NCI-H1048 (cell line): ENCODE data around the gene CFAP70.
A peak's percentile ranks its signal among the peaks of the same experiment; 100 is the strongest.
"Not testable (repeated sequence)": the region's sequence is repeated elsewhere in the genome, so short reads cannot be mapped to it uniquely, and the experiment has no call there.

Source experiments
- DNase-seq: peaks from one replicate; lab custom pipeline; 2025; lab: John Stamatoyannopoulos, UW

CFAP70 gene

DNA sequence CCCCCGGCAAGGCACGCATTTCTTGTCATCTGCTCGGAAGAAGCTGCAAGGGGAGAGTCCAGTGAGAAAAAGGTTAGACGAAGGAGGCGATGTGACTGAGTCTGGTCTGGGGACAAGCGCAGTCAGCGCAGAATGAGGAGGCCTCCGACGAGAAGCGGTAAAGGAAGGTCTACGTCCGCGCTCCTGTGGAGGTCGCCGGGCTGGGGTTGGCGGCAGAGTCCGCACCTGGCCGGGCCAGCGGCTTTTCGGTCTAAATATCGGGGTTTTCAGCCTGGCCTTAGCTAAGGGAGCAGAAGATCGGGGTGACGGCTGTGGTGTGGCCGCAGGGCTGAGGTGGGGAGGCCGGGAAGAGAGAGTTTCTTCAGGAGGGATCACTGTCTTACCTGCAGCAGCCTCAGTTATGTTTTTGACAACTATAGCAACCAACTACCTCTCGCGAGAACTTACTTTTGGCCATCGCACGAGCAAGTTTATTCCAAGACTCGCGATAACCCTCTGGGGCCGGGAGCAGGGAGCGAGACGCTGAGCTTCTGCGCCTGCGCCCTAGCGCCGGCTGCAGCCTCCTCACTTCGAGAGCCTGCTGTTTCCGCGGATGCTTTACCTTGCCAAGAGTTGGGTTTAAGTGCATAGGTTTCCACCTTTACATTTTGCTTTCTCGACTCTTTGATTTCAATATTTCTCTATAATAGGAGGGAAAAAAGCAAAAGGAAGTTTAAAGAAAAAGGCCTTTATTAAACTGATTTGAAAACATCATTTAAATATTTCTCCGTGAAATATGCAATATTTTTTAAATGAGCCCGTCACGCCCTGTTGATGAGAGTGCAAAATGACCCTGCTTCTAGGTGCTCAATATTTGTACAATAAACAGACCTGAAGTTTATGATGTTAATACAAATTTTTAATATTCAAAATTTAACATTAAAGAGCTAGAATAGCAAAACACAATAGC is at the start of gene CFAP70:
Gene CFAP70, minus strand, starts transcription at position 534 of the 949 bp plus-strand sequence. CDS start 4,068 bp downstream, outside the sequence.
- DNase-seq: peak; percentile 72

GRCh38 chr10:73408061-73408460 is 49.4 kb upstream of the CFAP70 start:
- no peak for DNase-seq

- DNase-seq: no peak
Observed at GRCh38 chr10:73407495-73407894, 48.8 kb upstream of the CFAP70 start.

DNA sequence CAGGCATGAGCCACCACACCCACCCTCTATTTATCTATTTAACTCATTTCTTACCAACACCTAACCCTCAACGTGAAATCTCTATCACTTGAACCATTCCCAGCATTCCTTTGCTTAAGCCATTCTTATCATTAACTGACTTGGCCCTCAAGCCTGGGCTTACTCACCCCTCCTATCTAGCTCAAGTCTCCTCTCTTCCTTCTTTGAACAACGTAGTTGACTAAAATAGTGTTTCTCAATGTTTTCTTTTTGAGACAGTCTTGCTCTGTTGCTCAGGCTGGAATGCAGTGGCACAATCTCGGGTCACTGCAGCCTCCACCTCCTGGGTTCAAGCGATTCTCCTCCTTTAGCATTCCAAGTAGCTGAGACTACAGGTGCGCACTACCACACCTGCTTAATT is 48.2 kb upstream of the CFAP70 start:
- no peak for DNase-seq

DNA sequence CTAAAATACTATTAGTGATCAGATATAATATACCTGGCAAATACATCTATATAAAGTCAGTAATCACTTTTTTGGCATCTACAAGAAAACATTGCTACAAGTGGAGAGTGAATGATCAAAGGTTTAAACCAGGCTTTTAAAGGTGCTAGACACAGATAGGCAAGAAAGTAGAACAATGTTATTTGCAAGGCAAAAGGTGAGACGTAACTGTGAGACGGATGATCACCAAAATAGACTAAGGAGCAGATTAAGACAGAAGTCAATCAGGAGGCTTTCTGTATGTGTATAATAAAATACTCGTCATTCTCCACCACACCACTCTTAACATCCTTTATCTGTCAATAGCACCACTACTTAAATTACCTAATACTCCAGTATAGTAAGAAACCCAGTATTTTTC is 46.9 kb upstream of the CFAP70 start:
- DNase-seq: no peak

GRCh38 chr10:73404690-73405089 is 46.0 kb upstream of the CFAP70 start:
- no peak for DNase-seq

DNA sequence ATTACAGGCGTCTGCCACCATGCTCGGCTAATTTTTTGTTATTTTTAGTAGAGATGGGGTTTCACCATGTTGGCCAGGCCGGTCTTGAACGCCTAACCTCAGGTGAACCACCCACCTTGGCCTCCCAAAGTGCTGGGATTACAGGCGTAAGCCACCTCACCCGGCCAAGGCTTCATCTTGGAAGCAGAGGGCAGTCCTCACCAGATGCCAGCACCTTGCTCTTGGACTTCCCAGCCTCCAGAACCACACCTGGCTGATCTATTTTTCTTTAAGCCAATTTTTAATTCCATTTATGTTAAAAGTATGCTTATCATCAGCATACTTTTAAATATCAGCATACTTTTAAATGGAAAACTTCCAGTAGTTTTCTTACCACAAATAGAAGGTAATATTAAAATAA is 43.0 kb upstream of the CFAP70 start:
- DNase-seq: no peak

GRCh38 chr10:73399063-73399462 is 40.4 kb upstream of the CFAP70 start:
- no peak for DNase-seq

DNA sequence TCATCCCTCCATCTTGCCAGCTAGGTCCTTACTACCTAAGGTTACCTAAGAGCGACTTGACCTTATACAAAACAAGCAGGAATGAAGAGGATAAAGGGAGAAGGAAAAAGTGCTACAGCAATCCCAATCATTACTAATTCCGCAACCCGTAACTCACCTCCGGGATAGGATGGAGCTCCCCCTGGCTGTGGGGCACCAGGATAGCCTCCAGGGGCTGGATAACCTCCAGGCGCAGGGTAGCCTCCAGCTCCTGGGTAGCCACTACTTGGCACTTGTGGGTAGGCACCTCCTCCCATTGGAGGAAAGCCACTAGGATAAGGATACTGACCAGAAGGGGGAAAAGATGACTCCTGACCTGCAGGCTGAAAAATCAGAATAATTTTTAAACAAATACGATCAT is 39.4 kb upstream of the CFAP70 start:
- no peak for DNase-seq

GRCh38 chr10:73394325-73394724 is 35.7 kb upstream of the CFAP70 start:
- not testable (repeated sequence) for DNase-seq

DNA sequence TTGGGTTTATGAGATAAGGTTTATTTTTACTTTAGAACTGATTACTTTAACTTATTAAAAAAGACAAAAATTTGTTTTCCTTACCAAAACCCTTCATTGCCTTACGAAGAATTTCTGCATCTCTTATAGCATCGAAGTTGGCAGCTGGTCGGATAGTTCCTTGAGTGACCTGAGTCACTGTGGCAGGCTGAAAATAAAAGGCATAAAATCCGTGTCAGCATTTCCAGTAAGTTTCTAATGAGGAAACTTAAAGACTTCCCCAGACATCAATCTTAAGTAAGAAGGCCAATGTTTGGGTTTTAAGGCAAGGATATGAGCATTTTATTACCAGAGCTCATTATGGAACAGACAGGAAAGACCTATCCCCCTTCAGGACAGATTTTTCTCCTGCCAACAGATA is 29.6 kb upstream of the CFAP70 start:
- no peak for DNase-seq

DNA sequence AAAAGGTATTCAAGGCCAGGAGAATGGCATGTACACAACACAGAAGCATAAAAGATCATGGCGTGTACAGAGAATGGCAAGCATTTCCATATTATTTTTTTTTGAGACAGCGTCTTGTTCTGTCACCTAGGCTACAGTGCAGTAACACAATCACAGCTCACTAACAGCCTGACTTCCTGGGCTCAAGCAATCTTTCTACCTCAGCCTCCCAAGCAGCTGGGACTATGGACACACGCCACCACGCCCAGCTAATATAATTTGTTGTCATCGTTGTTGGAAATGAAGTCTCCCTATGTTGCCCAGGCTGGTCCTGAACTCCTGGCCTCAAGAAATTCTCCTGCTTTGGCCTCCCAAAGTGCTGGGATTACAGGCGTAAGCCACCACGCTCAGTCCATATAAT is 27.9 kb upstream of the CFAP70 start:
- no peak for DNase-seq

DNA sequence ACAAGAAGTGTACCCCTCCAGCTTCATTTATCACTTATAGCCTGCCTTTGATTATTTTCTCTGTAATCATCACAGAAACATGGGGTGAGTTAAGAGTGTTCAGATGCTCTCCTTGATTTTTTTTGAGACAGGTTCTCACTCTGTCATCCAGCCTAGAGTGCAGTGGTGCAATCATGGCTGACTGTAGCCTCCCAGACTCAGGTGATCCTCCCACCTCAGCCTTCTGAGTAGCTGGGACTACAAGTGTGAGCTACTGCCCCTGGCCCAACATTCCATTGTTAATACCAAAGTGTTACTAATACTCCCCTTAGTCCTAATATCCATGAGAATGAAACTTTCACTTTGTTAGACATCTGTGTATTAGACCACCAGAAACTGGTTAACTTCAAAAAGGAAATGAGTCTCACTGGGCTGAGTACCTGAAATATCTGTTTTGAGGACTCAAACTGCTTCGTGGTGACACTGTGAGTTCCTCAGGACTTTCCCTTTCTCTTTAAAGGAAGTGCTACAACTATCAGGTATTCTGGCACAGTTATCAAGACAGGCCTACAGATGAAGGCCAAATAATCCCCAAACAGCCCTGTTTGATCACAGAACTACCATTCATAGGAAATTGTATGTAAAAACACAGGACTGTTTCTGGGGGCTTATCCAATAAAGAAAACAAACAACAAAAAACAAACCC is 20.5 kb upstream of the CFAP70 start:
- DNase-seq: no peak

DNA sequence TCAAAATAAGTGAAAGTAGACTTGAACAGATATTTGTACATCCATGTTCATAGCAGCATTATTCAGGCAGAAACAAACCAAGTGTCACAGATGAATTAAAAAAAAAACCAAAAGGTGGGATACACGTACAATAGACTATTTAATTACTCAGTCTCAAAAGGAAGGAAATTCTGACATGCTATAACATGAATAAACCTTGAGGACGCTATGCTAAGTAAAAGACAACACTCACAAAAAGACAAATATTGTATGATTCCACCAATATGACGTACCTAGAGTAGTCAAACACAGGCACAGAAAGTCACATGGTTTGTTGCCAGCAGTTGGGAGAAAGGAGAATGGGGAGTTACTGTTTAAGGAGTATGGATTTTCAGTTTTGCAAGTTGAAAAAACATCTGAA is 18.0 kb upstream of the CFAP70 start:
- DNase-seq: no peak

DNA sequence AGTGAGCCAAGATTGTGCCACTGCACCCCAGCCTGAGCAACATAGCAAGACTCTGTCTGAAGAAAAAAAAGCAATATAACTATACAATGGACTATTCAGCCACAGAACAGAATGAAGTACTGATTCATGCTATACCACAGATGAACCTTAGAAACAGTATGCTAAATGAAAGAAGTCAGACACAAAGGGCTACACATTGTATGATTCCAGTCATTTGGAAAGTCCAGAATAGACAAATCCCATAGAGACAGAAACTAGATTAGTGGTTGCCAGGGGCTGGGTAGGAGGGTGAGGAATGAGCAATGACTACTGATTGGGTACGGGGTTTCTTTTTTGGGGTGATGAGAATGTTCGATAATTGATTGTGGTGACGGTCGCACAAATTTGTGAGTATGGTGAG is 9.6 kb upstream of the CFAP70 start:
- DNase-seq: no peak

- DNase-seq: no peak
Observed at GRCh38 chr10:73366381-73367298, 8.0 kb upstream of the CFAP70 start.

- DNase-seq: no peak
Observed at GRCh38 chr10:73364964-73365363, 6.3 kb upstream of the CFAP70 start.

DNA sequence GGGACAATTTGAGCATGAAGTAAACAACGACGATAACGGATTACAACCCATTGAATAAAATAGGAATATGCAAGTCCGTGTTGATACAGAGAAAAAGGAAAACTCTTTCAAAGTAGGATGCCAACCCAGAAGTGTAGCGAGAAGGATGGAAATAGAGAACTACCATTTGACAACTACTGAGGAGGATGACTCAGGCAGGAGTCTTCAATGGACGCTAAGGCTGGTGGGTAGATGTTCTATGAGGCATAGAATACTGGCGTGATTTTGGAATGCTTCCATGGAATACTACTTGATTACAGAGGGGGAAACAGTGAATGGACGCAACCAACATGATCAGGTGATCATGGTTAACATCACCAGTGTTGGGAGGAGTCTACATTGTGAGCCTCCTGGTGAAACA is 828 bp upstream of the CFAP70 start:
- DNase-seq: no peak

DNA sequence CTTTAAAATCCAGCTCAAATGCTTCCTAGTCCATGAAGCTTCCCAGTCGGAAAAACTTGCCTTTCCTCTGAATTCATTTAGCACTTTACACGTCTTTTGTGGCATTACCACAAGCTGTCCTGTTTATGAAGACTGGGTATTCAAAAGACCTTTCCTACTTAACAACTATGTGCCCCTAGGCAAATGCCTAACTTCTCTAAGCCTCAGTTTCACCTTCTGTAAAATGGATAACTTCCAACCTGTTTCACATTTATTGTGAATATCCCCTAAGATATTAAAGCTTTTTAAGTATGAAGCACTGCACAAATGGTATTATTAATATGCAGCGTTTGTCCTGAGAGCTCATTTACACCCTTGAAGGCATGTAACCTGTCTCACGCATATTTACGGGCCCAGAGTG is 843 bp downstream of the CFAP70 start:
- no peak for DNase-seq

DNA sequence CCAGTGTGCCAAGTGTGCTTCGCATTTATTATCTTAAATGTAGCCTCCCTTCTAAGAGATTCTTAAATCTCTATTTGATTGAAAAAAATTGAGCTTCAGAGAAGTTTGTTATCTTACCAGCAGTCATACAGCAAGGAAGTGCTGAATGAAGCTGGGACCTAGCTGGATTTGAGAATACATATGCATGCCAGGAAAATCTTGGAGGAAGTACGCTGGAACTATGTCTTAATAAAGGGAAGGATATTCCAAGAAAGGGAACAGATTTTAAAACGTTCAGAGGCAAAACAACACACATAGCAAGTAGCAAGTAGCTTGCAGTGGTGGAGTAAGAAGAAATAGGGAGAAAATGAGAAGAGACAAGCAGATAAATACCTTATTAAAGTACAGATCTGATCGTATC is 1.5 kb downstream of the CFAP70 start:
- DNase-seq: no peak

DNA sequence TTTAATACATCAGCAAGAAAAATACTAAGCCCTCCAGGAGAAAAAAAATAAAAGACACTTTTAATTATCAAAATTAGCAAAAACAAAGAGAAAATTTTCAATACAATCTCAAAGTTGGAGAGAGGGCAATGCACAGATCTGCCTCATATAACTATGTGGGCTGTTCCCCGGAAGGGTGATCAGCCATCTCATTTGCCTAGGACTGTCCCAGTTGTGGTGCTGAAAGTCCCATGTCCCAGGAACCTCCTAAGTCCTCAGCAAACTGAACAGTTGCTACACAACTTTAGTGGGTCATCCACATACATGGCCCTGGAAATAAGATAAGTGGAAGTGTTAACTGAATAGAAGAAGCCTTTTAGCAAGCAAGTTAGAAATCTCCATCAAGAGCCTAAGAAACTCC is 14.4 kb downstream of the CFAP70 start:
- no peak for DNase-seq

GRCh38 chr10:73340121-73340520 is 18.5 kb downstream of the CFAP70 start:
- DNase-seq: no peak
